RWPE2 (cell line): Measurements from ENCODE around the gene DOCK7.

Source experiments
- ATAC-seq: fragments of 200-7000 bp; cut with Tn5 transposase; 3 replicates; pipeline ENCODE4 v1.9.1; 2021; ENCODE audit warnings: low read depth
- DNase-seq: peaks from one replicate; pipeline ENCODE4 v3.0.0-alpha.2; 2020; ENCODE audit warnings: low spot score
- H3K27ac ChIP-seq: fragments of 450-650 bp; 2 replicates; pipeline ENCODE4 v1.5.1; 2017; ENCODE audit warnings: mild to moderate bottlenecking; ENCODE audit not compliant: poor library complexity, severe bottlenecking
- H3K27me3 ChIP-seq: fragments of 250-450 bp; sonication (Bioruptor Pico); 2 replicates; pipeline ENCODE4 v1.5.1; 2021; ENCODE audit warnings: mild to moderate bottlenecking, moderate library complexity; ENCODE audit not compliant: insufficient read depth, poor library complexity, severe bottlenecking
- H3K36me3 ChIP-seq: fragments of 250-450 bp; sonication (Bioruptor Pico); 2 replicates; pipeline ENCODE4 v1.5.1; 2020; ENCODE audit warnings: low read depth, mild to moderate bottlenecking, moderate library complexity
- H3K4me1 ChIP-seq: fragments of 250-450 bp; sonication (Bioruptor Pico); 2 replicates; pipeline ENCODE4 v1.5.1; 2021; ENCODE audit warnings: mild to moderate bottlenecking, moderate library complexity; ENCODE audit not compliant: insufficient read depth, poor library complexity, severe bottlenecking
- H3K4me3 ChIP-seq: fragments of 250-450 bp; sonication (Bioruptor Pico); 2 replicates; pipeline ENCODE4 v1.5.1; 2021; ENCODE audit warnings: mild to moderate bottlenecking, moderate library complexity; ENCODE audit not compliant: severe bottlenecking
- H3K9me3 ChIP-seq: fragments of 250-450 bp; sonication (Bioruptor Pico); 2 replicates; pipeline ENCODE4 v1.5.1; 2021; ENCODE audit warnings: mild to moderate bottlenecking, moderate library complexity; ENCODE audit not compliant: severe bottlenecking
- CTCF ChIP-seq: fragments of 450-650 bp; IDR thresholded peaks from one replicate; pipeline ENCODE4 v1.5.1; 2017; ENCODE audit warnings: mild to moderate bottlenecking, moderate library complexity; ENCODE audit not compliant: poor library complexity, severe bottlenecking

The DOCK7 gene

GRCh38 chr1:62493656-62494055, 194.5 kb downstream of the DOCK7 start:
- H3K36me3 ChIP-seq, result peaks cover 32% of the 10 kb centered on the region
- H3K4me3 ChIP-seq, result no peak overlapping the region
- ATAC-seq (peak; percentile 70; the same call in 2 of the 3 replicates), DNase-seq (no peak)
- H3K27ac ChIP-seq, result no peak overlapping the region
- H3K27me3 ChIP-seq, result no peaks in the 10 kb centered on the region
- H3K4me1 ChIP-seq, result peaks cover 3% of the 10 kb centered on the region
- H3K9me3 ChIP-seq, result no peaks in the 10 kb centered on the region
- TF ChIP-seq CTCF, result no peak

- ATAC-seq (no peak), DNase-seq (no peak)
- Histone ChIP-seq H3K36me3 (peaks cover 32% of the 10 kb centered on the region), H3K4me3 (no peak overlapping the region), H3K27ac (no peak overlapping the region), H3K9me3 (no peaks in the 10 kb centered on the region), H3K27me3 (no peaks in the 10 kb centered on the region), H3K4me1 (peaks cover 3% of the 10 kb centered on the region)
- no peak for TF ChIP-seq CTCF
These were observed 195.7 kb downstream of the DOCK7 start for GRCh38 chr1:62492521-62492920.

- no peak for TF ChIP-seq CTCF
- Histone ChIP-seq H3K4me3 (no peak overlapping the region), H3K9me3 (no peaks in the 10 kb centered on the region), H3K27me3 (no peaks in the 10 kb centered on the region), H3K4me1 (no peaks in the 10 kb centered on the region), H3K36me3 (peaks cover 16% of the 10 kb centered on the region), H3K27ac (no peak overlapping the region)
- no peak for DNase-seq
- no peak for ATAC-seq
These were observed 200.2 kb downstream of the DOCK7 start for GRCh38 chr1:62487956-62488355.

GRCh38 chr1:62484824-62485468, 203.2 kb downstream of the DOCK7 start:
- H3K27me3 ChIP-seq, result no peaks in the 10 kb centered on the region
- no peaks in the 10 kb centered on the region for H3K4me1 ChIP-seq
- no peak overlapping the region for H3K4me3 ChIP-seq
- no peaks in the 10 kb centered on the region for H3K9me3 ChIP-seq
- ATAC-seq (no peak), DNase-seq (no peak)
- H3K36me3 ChIP-seq, result 0 out of 2 replicates have a peak, but pooled peaks cover 8% of the 10 kb centered on the region
- TF ChIP-seq CTCF, result no peak
- H3K27ac ChIP-seq, result no peak overlapping the region

GRCh38 chr1:62481681-62482080, 206.5 kb downstream of the DOCK7 start:
- DNase-seq, result no peak
- no peak for TF ChIP-seq CTCF

More at GRCh38 chr1:62481681-62482080, 206.5 kb downstream of the DOCK7 start:
- H3K4me3 ChIP-seq, result no peak overlapping the region
- H3K27me3 ChIP-seq, result no peaks in the 10 kb centered on the region
- no peaks in the 10 kb centered on the region for H3K9me3 ChIP-seq
- ATAC-seq, result no peak
- H3K36me3 ChIP-seq, result peaks cover 10% of the 10 kb centered on the region; the same call in 1 of the 2 replicates
- no peaks in the 10 kb centered on the region for H3K4me1 ChIP-seq
- no peak overlapping the region for H3K27ac ChIP-seq
